GM10248 (cell line): Measurements from ENCODE around the gene DBH.
A peak's percentile ranks its signal among the peaks of the same experiment; 100 is the strongest.

ENCODE experiments used
- CTCF ChIA-PET: fragments of 300-600 bp; sonication (Branson Sonifier 250); formaldehyde crosslinking; extraction: SDS; loops from one replicate; lab custom pipeline; 2021; ENCODE audit warnings: antibody characterized with exemption; lab: Yijun Ruan, JAX
- POLR2A ChIA-PET: fragments of 350-650 bp; sonication (Branson Sonifier 250); formaldehyde crosslinking; extraction: SDS; loops from one replicate; lab custom pipeline; 2020; ENCODE audit warnings: antibody characterized with exemption; lab: Yijun Ruan, JAX
- DNase-seq: peaks from one replicate; pipeline ENCODE4 v3.0.0; 2012; ENCODE audit errors: extremely low spot score
- TF ChIP-seq, protein P1 (sequence below): IDR thresholded peaks from 2 replicates; pipeline ENCODE4 v1.5.1; 2012; ENCODE audit warnings: mild to moderate bottlenecking, low read depth; ENCODE audit errors: extremely low read depth, missing control alignments, control extremely low read depth

The DBH gene

GRCh38 chr9:133659516-133659915 lies 23.4 kb downstream of the DBH start:
- no peak for DNase-seq
- TF ChIP-seq, protein P1, sequence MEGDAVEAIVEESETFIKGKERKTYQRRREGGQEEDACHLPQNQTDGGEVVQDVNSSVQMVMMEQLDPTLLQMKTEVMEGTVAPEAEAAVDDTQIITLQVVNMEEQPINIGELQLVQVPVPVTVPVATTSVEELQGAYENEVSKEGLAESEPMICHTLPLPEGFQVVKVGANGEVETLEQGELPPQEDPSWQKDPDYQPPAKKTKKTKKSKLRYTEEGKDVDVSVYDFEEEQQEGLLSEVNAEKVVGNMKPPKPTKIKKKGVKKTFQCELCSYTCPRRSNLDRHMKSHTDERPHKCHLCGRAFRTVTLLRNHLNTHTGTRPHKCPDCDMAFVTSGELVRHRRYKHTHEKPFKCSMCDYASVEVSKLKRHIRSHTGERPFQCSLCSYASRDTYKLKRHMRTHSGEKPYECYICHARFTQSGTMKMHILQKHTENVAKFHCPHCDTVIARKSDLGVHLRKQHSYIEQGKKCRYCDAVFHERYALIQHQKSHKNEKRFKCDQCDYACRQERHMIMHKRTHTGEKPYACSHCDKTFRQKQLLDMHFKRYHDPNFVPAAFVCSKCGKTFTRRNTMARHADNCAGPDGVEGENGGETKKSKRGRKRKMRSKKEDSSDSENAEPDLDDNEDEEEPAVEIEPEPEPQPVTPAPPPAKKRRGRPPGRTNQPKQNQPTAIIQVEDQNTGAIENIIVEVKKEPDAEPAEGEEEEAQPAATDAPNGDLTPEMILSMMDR, result no peak
- POLR2A ChIA-PET, result no interaction called here
- CTCF ChIA-PET, result no interaction called here

GRCh38 chr9:133661846-133662540 lies 25.8 kb downstream of the DBH start:
- POLR2A ChIA-PET, result no interaction called here
- no peak for DNase-seq
- CTCF ChIA-PET, result no interaction called here
- TF ChIP-seq, protein P1, result no peak

- no peak for DNase-seq
Measured at GRCh38 chr9:133664173-133665050, 28.2 kb downstream of the DBH start.

DNA sequence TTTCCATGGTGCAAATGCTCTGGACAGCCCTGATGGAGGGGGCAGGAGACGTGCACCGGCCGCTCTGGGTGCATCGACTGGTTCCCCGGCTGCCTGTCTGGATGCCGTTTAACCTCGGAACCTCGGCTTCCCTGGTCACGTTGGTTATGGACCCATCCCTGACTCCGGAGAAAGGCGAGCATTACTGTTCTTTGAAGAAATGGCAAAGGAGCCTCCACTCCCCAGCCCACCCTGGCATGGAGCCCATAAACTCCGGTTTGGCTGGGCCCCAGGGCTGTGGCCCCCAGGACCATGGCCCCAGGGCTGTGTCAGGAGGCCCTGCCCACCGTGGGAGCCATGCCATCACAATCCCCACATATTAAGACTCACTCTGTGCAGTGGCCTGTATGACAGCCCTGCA lies 28.9 kb downstream of the DBH start:
- ChIA-PET CTCF (interaction anchor here (1.1 kb wide), 1 partner anchor 12 kb away, joined by 3 read pairs; no protein-coding TSS in a partner anchor), POLR2A (no interaction called here)
- TF ChIP-seq, protein P1, result no peak
- no peak for DNase-seq

More at GRCh38 chr9:133664173-133665050, 28.2 kb downstream of the DBH start:
- TF ChIP-seq, protein P1, result peak; percentile 29
- CTCF ChIA-PET, result interaction anchor here (1.1 kb wide), 1 partner anchor 11 kb away, joined by 3 read pairs; no protein-coding TSS in a partner anchor
- POLR2A ChIA-PET, result no interaction called here

GRCh38 chr9:133665535-133665934 lies 29.4 kb downstream of the DBH start:
- DNase-seq, result no peak
- ChIA-PET POLR2A (no interaction called here), CTCF (no interaction called here)
- TF ChIP-seq, protein P1, result no peak

- TF ChIP-seq, protein P1, result no peak
- POLR2A ChIA-PET, result no interaction called here
- DNase-seq, result no peak
- CTCF ChIA-PET, result no interaction called here
Measured at GRCh38 chr9:133666387-133666786, 30.2 kb downstream of the DBH start.
